H1 (cell line): Measurements from ENCODE around the gene ZC3H14. TPM values are rescaled to one million over a fixed set of nuclear protein-coding genes. Genes with fewer than 3 reads are reported as not detected.

Experiments used
- ATF3 ChIP-seq: IDR thresholded peaks from 2 replicates; pipeline ENCODE4 v1.6.1; 2011; ENCODE audit warnings: low read depth, mild to moderate bottlenecking, low read length; ENCODE audit not compliant: insufficient read depth
- MAX ChIP-seq: IDR thresholded peaks from 2 replicates; pipeline ENCODE4 v1.6.1; 2012; ENCODE audit warnings: inconsistent platforms
- PHF8 ChIP-seq: fragments of 200-600 bp; sonication (generic); conservative IDR thresholded peaks from 2 replicates; pipeline ENCODE4 v1.7.1; 2012; ENCODE audit warnings: low read depth, mild to moderate bottlenecking, inconsistent platforms, low read length, moderate library complexity
- TBP ChIP-seq: IDR thresholded peaks from 2 replicates; pipeline ENCODE4 v1.6.1; 2011; ENCODE audit warnings: low read depth, low read length, improper control_type of control experiment
- polyA plus RNA-seq, 7 experiments: library from polyadenylated mRNA; depleted of rRNA in 3 of 7; stranded (reverse) in 5 of 7; unstranded in 2 of 7; fragments of >200 nt in 5 of 7; fragments of 200-250 nt in 2 of 7; gene quantifications; 1 replicate in 5 of 7; 2 replicates in 1 of 7; 4 replicates in 1 of 7; pipeline versions ENCODE4 v1.2.1 to v1.2.3, GENCODE V29; 2011 to 2013; ENCODE audit warnings: missing spikeins in 2 of 7, mixed read lengths in 2 of 7
- total RNA-seq: library from RNA; stranded (reverse); fragmentation: NEBNext Ultra II Directional; extraction: Animal tissue kit (Norgen Biotek cat#: 25700); gene quantifications from 2 replicates; pipeline ENCODE4 v1.2.1, GENCODE V29; 2021

Gene ZC3H14
- total and polyA plus RNA-seq, 2 of the 8 experiments (the other 6 are each of a cell fraction or from before 2014, with no cell fraction given) = 86.0 to 99.1 TPM

- no peak for TF ChIP-seq PHF8
- TF ChIP-seq TBP = no peak
- no peak for TF ChIP-seq ATF3
- TF ChIP-seq MAX = no peak
- TF ChIP-seq, all 59 proteins: peak for 0
Observed at GRCh38 chr14:88597601-88598000, 34.8 kb downstream of the ZC3H14 start (continued).
